A549 (cell line): ENCODE data around the gene COQ2. TPM values are rescaled to one million over a fixed set of nuclear protein-coding genes. Genes with fewer than 3 reads are reported as not detected.

Experiments
- ATAC-seq, 2 experiments: fragments of 200-7000 bp in 1 of 2; fragments of >200 bp in 1 of 2; cut with Nextera tagmentation in 1 of 2; cut with Tn5 transposase in 1 of 2; 3 replicates each; pipeline versions ENCODE4 v1.8.0 to v1.9.1; 2018 to 2020; ENCODE audit warnings: mild to moderate bottlenecking in 1 of 2, moderate library complexity in 1 of 2
- CTCF ChIA-PET: fragments of 300-600 bp; sonication (Branson Sonifier 250); formaldehyde crosslinking; extraction: SDS; loops from one replicate; lab custom pipeline; 2021; ENCODE audit warnings: antibody characterized with exemption, inconsistent platforms; lab: Yijun Ruan, JAX
- POLR2A ChIA-PET: fragments of 350-600 bp; formaldehyde crosslinking; extraction: SDS; loops from one replicate; lab custom pipeline; 2021; ENCODE audit warnings: antibody characterized with exemption, inconsistent platforms; lab: Yijun Ruan, JAX
- DNase-seq, 2 experiments: peaks; one replicate each; pipeline versions ENCODE4 v3.0.0 to v3.0.0-alpha.2; 2011 to 2016; ENCODE audit warnings: low read depth in 1 of 2, low spot score in 1 of 2
- FAIRE-seq: peaks from 2 replicates; lab custom pipeline; 2011; peaks lifted over from hg19 to GRCh38; lab: Jason Lieb, UNC
- H3K27ac ChIP-seq, 2 experiments: fragments of >200 bp; sonication (Bioruptor Twin); formaldehyde crosslinking; 3 replicates each; pipeline ENCODE4 v1.5.1; 2016 to 2017
- H3K4me1 ChIP-seq: fragments of >200 bp; sonication (Bioruptor Twin); formaldehyde crosslinking; 3 replicates; pipeline ENCODE4 v1.6.1; 2016
- H3K4me2 ChIP-seq: fragments of >200 bp; sonication (Bioruptor Twin); formaldehyde crosslinking; 3 replicates; pipeline ENCODE4 v1.6.1; 2016
- H3K4me3 ChIP-seq: fragments of >200 bp; sonication (Bioruptor Twin); formaldehyde crosslinking; 3 replicates; pipeline ENCODE4 v1.5.1; 2016
- H3K9me3 ChIP-seq: fragments of >200 bp; sonication (Bioruptor Twin); formaldehyde crosslinking; 3 replicates; pipeline ENCODE4 v1.6.1; 2016
- MAFK ChIP-seq: fragments of 450-650 bp; IDR thresholded peaks from 2 replicates; pipeline ENCODE4 v1.6.1; 2014; ENCODE audit not compliant: partially characterized antibody
- SREBF2 ChIP-seq: fragments of 450-650 bp; IDR thresholded peaks from 2 replicates; pipeline ENCODE4 v1.6.1; 2014; ENCODE audit warnings: mild to moderate bottlenecking, moderate library complexity
- polyA plus RNA-seq, 4 experiments: library from polyadenylated mRNA; depleted of rRNA in 3 of 4; stranded (reverse); fragments of >200 nt; fragmentation: RNase III in 1 of 4; extraction: RNeasy Plus Mini Kit Qiagen cat#74134 plus additional on column Dnase treatment in 1 of 4; gene quantifications; 2 replicates in 3 of 4; 3 replicates in 1 of 4; pipeline ENCODE4 v1.2.3, GENCODE V29; 2011 to 2017
- small RNA-seq, 6 experiments: library from RNA; depleted of rRNA; stranded (forward); fragments of <200 nt; gene quantifications; one replicate each; pipeline ENCODE3, GENCODE V24; 2012

The COQ2 gene
- polyA plus RNA-seq, 2 of the 4 experiments (the other 2 are of a cell fraction), result 18.5 to 35.9 TPM

GRCh38 chr4:83214079-83214478, 70.5 kb downstream of the COQ2 start:
- no peak overlapping the region for H3K4me2 ChIP-seq
- FAIRE-seq, result no peak
- CTCF ChIA-PET, result interaction anchor here (1.0 to 1.2 kb wide), 2 partner anchors 47 to 104 kb away, joined by 3 read pairs; no protein-coding TSS in a partner anchor

More at GRCh38 chr4:83214079-83214478, 70.5 kb downstream of the COQ2 start:
- POLR2A ChIA-PET, result no interaction called here
- H3K4me3 ChIP-seq, result no peak overlapping the region
- H3K4me1 ChIP-seq, result peaks cover 14% of the 10 kb centered on the region
- no peak overlapping the region for H3K27ac ChIP-seq
- DNase-seq, result no peak
- no peaks in the 10 kb centered on the region for H3K9me3 ChIP-seq
- peak; percentile 80 for TF ChIP-seq MAFK
- TF ChIP-seq SREBF2, result no peak
- no peak for ATAC-seq

Small RNA genes lying within 50 kb of the gene (small RNA-seq; reads per million reads assigned to genes)
- gene AC114781.3, result 0 reads per million in 6 experiments

Other genes with a start within 250 kb of the COQ2 start
- 35.5 and 36.5 TPM in 2 replicates for gene COPS4, start 249.6 kb downstream of the COQ2 start, polyA plus RNA-seq (2011; rRNA removed)
- 36.8 to 40.4 TPM (median 39.9 TPM) in 3 replicates for gene COPS4, start 249.6 kb downstream of the COQ2 start, polyA plus RNA-seq (2017; fragmentation: RNase III; extraction: RNeasy Plus Mini Kit Qiagen cat#74134 plus additional on column Dnase treatment)
- gene PLAC8, start 170.1 kb downstream of the COQ2 start, polyA plus RNA-seq (2011; rRNA removed), result 8.0 and 8.2 TPM in 2 replicates
- gene PLAC8, start 170.1 kb downstream of the COQ2 start, polyA plus RNA-seq (2017; fragmentation: RNase III; extraction: RNeasy Plus Mini Kit Qiagen cat#74134 plus additional on column Dnase treatment), result 1.6 to 1.7 TPM (median 1.7 TPM) in 3 replicates
- 1.5 and 1.7 TPM in 2 replicates for gene HPSE, start 50.0 kb upstream of the COQ2 start, polyA plus RNA-seq (2011; rRNA removed)
- 0.72 to 0.94 TPM (median 0.81 TPM) in 3 replicates for gene HPSE, start 50.0 kb upstream of the COQ2 start, polyA plus RNA-seq (2017; fragmentation: RNase III; extraction: RNeasy Plus Mini Kit Qiagen cat#74134 plus additional on column Dnase treatment)
- gene HELQ, start 171.0 kb upstream of the COQ2 start, polyA plus RNA-seq (2011; rRNA removed), result 6.3 and 7.3 TPM in 2 replicates
- 4.6 to 5.1 TPM (median 5.0 TPM) in 3 replicates for gene HELQ, start 171.0 kb upstream of the COQ2 start, polyA plus RNA-seq (2017; fragmentation: RNase III; extraction: RNeasy Plus Mini Kit Qiagen cat#74134 plus additional on column Dnase treatment)
- 58.5 and 67.4 TPM in 2 replicates for gene MRPS18C, start 171.3 kb upstream of the COQ2 start, polyA plus RNA-seq (2011; rRNA removed)
- 127 to 132 TPM (median 132 TPM) in 3 replicates for gene MRPS18C, start 171.3 kb upstream of the COQ2 start, polyA plus RNA-seq (2017; fragmentation: RNase III; extraction: RNeasy Plus Mini Kit Qiagen cat#74134 plus additional on column Dnase treatment)
- gene ABRAXAS1, start 200.3 kb upstream of the COQ2 start, polyA plus RNA-seq (2011; rRNA removed), result 12.1 and 16.5 TPM in 2 replicates
- 9.5 to 10.4 TPM (median 9.6 TPM) in 3 replicates for gene ABRAXAS1, start 200.3 kb upstream of the COQ2 start, polyA plus RNA-seq (2017; fragmentation: RNase III; extraction: RNeasy Plus Mini Kit Qiagen cat#74134 plus additional on column Dnase treatment)